Limb (tissue), 2 donors: ENCODE measurements around the gene CFLAR.
"Not testable (repeated sequence)": the region's sequence is repeated elsewhere in the genome, so short reads cannot be mapped to it uniquely, and the experiment has no call there.

Experiments
- DNase-seq, 2 donors: peaks; one replicate each; pipeline ENCODE4 v3.0.0-alpha.2; 2016; ENCODE audit errors: extremely low spot score in 2 of 2

Gene CFLAR

GRCh38 chr2:201182650-201183364 lies 66.8 kb downstream of the CFLAR start, which contains the start of gene CASP10:
TSS of gene CASP10 (plus strand) at chr2:201183141. CDS start at chr2:201185778, 2,637 bp downstream.
- no peak for DNase-seq

- no peak for DNase-seq
Observed at GRCh38 chr2:201183365-201183727, 67.4 kb downstream of the CFLAR start.

GRCh38 chr2:201183835-201184234 lies 67.9 kb downstream of the CFLAR start:
- not testable (repeated sequence) for DNase-seq

- DNase-seq = not testable (repeated sequence)
Observed at GRCh38 chr2:201184248-201184647, 68.3 kb downstream of the CFLAR start.

- DNase-seq = no peak
Observed at GRCh38 chr2:201185863-201186262, 69.9 kb downstream of the CFLAR start.

GRCh38 chr2:201186982-201187381 lies 71.0 kb downstream of the CFLAR start:
- DNase-seq = no peak

- DNase-seq = no peak
Observed at GRCh38 chr2:201188449-201188848, 72.5 kb downstream of the CFLAR start.

- DNase-seq = no peak
Observed at GRCh38 chr2:201191132-201191875, 75.3 kb downstream of the CFLAR start.

GRCh38 chr2:201194097-201194496 lies 78.1 kb downstream of the CFLAR start:
- DNase-seq = no peak

- no peak for DNase-seq
Observed at GRCh38 chr2:201195331-201195730, 79.4 kb downstream of the CFLAR start.

GRCh38 chr2:201196003-201196402 lies 80.0 kb downstream of the CFLAR start:
- DNase-seq = no peak

GRCh38 chr2:201196803-201197202 lies 80.8 kb downstream of the CFLAR start:
- DNase-seq = no peak

- DNase-seq = no peak
Observed at GRCh38 chr2:201197781-201198180, 81.8 kb downstream of the CFLAR start.

GRCh38 chr2:201199847-201200246 lies 83.9 kb downstream of the CFLAR start:
- no peak for DNase-seq

GRCh38 chr2:201200345-201200744 lies 84.4 kb downstream of the CFLAR start:
- DNase-seq = no peak

- no peak for DNase-seq
Observed at GRCh38 chr2:201201371-201201770, 85.4 kb downstream of the CFLAR start.

- no peak for DNase-seq
Observed at GRCh38 chr2:201203916-201204654, 88.1 kb downstream of the CFLAR start.

GRCh38 chr2:201204655-201205514 lies 88.9 kb downstream of the CFLAR start:
- no peak for DNase-seq

- no peak for DNase-seq
Observed at GRCh38 chr2:201205515-201205849, 89.5 kb downstream of the CFLAR start.

- DNase-seq = no peak
Observed at GRCh38 chr2:201208563-201209252, 92.7 kb downstream of the CFLAR start.

GRCh38 chr2:201215963-201216362 lies 100.0 kb downstream of the CFLAR start:
- DNase-seq = no peak
